Measurements from ENCODE around the gene HSD17B3.
"Not testable (repeated sequence)": the region's sequence is repeated elsewhere in the genome, so short reads cannot be mapped to it uniquely, and the experiment has no call there.

Gene HSD17B3

GRCh38 chr9:96201140-96201539 lies 100.8 kb downstream of the HSD17B3 start:
- DNase-seq (ENCODE audit: low read depth in 2 of 3, low spot score in 2 of 3): no peak

- DNase-seq (ENCODE audit: low read depth in 2 of 3, low spot score in 2 of 3): no peak
Observed at GRCh38 chr9:96199006-96199405, 103.0 kb downstream of the HSD17B3 start.

GRCh38 chr9:96195541-96195940 lies 106.4 kb downstream of the HSD17B3 start:
- DNase-seq (ENCODE audit: low read depth in 2 of 3, low spot score in 2 of 3): no peak

GRCh38 chr9:96193236-96193755 lies 108.7 kb downstream of the HSD17B3 start:
- DNase-seq (ENCODE audit: low read depth in 2 of 3, low spot score in 2 of 3): no peak

DNA sequence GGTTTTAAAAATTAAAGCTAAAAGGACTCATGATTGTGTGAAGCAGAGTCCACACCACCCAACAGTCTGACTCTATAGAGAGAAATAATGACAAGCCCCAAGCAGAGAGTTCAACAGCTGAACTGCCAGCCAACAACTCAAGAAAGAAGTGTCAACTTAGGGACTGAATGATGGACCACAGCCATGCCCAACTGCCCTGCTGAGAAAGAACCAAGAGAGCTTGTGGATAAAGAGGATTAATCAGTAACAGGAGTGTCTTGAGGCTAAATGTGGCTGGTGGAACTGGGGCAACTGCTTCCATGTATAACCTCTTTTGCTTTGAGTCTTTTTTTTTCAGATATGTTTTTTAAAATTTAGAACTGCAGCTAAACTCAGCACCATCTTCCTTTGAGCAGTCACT lies 109.3 kb downstream of the HSD17B3 start:
- DNase-seq (ENCODE audit: low read depth in 2 of 3, low spot score in 2 of 3): no peak

GRCh38 chr9:96189995-96190394 lies 112.0 kb downstream of the HSD17B3 start:
- no peak for DNase-seq (ENCODE audit: low read depth in 2 of 3, low spot score in 2 of 3)

GRCh38 chr9:96189581-96189980 lies 112.4 kb downstream of the HSD17B3 start:
- DNase-seq (ENCODE audit: low read depth in 2 of 3, low spot score in 2 of 3): not testable (repeated sequence)

- no peak for DNase-seq (ENCODE audit: low read depth in 2 of 3, low spot score in 2 of 3)
Observed at GRCh38 chr9:96188571-96188970, 113.4 kb downstream of the HSD17B3 start.

DNA sequence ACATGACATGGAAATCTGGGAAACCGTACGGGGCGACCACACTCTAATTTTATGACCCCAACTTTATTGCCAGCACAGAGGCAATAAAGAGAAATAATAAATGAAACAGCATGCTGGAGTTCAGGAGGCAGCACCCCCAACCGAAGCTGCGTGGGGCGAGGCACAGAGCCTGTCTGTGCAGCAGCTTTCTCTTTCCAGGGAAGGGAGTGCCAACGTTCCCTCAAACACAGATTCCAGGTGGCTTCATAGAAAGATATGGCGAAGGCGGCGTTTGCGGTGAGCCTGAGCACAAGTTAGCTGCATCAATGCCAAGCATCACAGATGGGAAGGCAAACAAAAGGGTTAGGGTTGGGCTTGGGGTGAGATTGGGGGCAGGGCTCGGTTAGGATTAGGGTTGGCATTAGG lies 114.8 kb downstream of the HSD17B3 start:
- DNase-seq (ENCODE audit: low read depth in 2 of 3, low spot score in 2 of 3): no peak

GRCh38 chr9:96186591-96187011 lies 115.4 kb downstream of the HSD17B3 start:
- DNase-seq (ENCODE audit: low read depth in 2 of 3, low spot score in 2 of 3): no peak

DNA sequence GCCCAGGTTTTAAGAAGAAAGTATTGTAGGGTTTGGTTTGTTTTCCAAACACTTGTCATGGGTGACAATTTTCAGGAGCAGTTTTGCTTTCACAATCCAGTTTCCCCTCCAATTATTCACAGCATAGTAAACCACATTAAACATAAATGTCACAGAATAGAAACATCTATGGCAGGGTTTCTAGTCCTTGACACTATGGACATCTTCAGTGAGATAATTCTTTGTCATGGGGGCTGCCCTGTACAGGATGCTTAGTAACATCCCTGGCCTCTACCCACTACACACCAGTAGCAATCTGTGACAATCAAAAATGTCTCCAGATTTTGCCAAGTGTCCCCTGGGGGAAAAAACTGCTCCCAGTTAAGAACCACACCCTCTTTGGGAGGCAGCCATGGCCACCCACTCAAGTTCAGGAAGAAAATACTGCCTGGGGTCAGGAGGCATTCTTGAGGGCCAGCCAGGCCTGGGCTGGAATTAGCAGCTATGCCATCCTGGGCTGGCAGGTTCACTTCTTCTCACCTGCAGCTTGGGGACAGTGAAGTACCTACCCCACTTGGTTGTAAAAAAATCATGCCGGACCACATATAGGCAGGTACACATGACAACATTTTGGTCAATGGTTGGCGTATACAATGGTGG lies 116.3 kb downstream of the HSD17B3 start:
- no peak for DNase-seq (ENCODE audit: low read depth in 2 of 3, low spot score in 2 of 3)
